HG03469 (cell line): ENCODE results near the gene WNK2.

Experiments
- ATAC-seq: cut with Tn5 transposase; IDR thresholded peaks from one replicate; pipeline ENCODE4 v1.9.1; 2021; ENCODE audit warnings: mild to moderate bottlenecking, moderate library complexity, moderate number of reproducible peaks; ENCODE audit not compliant: unreplicated experiment

The WNK2 gene

DNA sequence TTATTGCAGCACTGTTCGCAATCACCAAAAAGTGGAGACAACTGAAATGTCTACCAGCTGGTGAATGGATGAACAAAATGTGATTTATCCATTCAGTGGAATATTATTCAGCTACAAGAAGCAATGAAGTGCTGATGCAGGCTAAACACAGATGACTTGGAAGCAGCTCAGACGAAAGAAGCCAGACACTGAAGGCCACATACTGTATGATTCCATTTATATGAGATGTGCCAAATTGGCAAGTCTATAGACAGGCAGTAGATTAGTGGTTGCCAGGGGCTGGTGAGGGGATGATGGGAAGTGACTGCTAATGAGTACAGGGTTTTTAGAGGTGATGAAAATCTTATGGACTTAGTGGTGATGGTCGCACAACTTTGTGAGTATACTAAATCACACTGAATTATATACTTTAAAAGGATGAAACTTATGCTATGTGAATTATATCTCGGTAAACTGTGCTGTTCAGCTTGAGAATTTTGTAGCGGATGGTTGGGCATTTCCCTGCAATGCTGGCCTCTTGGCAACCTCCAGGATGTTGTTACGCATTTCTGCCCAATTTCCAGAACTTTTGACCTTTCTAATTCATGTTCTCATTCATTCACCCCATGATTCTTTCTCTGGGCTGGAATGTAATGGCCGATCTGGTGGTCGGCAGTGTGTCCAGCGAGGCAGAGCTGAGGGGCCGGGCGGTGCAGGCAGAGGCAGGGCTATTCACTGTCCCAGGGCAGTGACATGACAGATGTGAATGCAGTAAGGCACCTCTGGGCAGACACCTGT lies 22.0 kb upstream of the WNK2 start:
- ATAC-seq, result no peak

DNA sequence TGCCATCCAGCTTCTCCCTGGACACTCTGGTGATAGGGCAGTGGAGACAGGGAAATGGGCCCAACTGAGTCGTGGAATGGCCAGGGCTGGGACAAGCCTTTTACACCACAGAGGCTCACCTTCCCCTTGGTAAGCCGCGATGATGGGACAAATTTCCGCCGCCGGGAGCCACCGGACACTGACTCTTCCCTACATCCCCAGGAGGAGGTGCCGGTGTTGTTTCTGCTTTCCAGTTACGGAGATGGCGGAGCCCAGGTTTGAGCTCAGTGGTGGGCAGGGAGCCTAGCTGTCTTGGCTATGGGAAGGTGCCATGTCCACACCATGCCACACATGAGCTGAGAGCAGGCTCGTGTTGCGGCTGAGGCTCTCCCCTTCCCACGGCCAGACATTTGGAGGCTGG lies 19.9 kb upstream of the WNK2 start:
- no peak for ATAC-seq

DNA sequence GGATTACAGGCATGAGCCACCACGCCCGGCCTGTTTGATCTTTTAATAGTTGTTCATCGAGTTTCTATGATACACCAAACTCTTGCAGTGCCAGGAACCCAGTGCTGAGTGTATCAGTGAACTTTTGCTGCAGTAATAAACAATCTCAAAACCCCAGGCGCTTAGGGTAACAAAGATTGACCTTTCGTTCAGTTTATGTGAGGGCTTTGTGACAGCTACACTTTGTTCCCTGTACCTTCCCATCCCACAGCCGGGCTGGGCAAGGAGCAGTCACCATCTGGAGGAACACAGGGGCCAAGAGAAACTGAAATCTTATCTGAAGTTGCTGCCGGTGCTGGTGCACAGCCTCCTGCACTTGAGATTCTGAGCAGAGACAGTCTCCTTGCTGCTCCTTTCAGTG lies 17.2 kb upstream of the WNK2 start:
- no peak for ATAC-seq

DNA sequence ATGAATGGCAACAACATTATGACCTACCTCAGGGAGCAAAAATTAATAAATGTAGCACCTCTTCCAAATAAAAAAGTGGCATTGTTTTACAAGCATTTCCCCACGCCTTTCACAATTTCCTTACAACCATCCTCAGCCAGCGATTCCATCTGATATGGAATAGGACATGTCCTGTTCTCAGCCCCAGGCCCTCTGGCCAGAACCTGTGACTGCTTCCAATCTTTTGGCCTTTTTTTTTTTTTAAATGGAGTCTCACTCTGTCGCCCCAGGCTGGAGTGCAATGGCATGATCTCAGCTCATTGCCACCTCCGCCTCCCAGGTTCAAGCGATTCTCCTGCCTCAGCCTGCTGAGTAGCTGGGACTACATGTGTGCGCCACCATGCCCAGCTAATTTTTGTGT lies 16.8 kb upstream of the WNK2 start:
- no peak for ATAC-seq

DNA sequence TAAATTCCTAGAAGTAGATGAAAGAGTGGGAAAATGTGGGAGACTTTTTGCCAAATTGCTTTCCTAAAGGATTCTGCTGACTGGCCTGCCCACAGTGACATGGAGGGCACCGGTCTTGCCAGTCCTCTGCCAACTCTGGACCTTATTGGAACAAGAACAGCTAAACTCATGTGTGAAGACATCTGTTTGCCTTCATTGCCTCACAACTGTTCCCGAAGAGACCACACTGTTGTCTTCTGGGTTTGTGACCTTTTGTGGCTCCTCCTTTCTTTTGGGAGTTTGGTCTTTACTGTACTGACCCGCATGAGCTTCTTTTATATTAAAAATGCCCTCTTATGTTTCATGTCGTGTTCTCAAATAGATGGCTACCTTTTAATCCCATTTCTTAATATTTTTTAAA lies 16.1 kb upstream of the WNK2 start:
- no peak for ATAC-seq

DNA sequence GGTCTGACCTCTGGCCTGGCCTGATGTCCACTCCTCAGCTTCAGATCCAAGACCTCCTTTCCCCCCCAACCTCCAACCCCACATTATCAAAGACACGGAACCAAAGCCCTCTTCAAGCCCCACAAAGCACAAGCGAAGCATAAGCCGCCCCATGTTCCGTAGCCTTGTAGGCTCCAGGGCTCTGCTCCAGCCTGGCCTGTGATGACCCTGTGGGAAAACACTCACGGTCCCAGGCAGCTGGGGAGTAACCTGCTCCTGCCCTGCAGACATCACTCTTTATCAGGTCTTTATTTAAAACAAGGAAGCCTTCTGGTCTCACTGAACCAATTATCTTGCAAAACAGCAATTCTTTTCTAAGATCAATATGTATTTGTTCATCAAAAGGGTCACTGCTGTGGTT lies 15.4 kb upstream of the WNK2 start:
- ATAC-seq, result no peak

DNA sequence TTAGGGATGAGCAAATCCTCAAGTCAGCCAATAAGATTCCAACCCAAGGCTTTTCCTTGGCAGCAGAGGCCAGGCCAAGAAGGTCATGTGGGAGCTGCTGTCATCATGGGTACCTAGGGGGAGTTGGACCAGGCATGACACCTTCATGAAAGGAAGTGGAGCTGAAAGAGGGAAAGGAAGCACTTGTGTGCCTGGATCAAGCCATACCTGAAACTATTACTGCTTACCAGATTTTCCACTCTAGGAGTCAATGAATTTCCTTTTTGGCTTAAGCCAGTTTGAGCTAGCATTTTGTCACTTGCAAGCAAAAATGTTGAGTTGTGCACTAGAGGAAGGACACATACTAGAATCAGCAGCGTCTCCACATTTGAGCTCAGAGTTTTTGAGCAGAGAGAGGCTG lies 14.5 kb upstream of the WNK2 start:
- no peak for ATAC-seq

DNA sequence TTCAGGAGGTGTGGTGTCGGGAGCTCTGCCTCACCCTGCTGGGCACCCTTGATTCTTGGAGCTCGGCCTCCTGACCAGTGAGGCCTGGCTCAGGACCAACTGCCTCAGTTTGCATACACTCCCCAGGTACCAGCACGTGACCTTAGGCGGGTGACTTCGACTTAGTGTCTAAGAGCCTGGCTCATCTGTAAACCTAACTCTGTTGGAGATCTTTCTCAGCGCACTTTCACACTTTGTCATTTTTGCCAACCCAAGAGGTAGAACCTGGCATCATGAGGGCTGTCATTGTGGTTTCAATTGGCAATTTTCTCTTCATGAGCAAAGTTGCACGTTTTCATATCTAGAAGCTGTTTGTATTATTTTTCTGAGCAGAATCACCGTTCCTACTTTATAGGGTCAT lies 13.4 kb upstream of the WNK2 start:
- no peak for ATAC-seq

DNA sequence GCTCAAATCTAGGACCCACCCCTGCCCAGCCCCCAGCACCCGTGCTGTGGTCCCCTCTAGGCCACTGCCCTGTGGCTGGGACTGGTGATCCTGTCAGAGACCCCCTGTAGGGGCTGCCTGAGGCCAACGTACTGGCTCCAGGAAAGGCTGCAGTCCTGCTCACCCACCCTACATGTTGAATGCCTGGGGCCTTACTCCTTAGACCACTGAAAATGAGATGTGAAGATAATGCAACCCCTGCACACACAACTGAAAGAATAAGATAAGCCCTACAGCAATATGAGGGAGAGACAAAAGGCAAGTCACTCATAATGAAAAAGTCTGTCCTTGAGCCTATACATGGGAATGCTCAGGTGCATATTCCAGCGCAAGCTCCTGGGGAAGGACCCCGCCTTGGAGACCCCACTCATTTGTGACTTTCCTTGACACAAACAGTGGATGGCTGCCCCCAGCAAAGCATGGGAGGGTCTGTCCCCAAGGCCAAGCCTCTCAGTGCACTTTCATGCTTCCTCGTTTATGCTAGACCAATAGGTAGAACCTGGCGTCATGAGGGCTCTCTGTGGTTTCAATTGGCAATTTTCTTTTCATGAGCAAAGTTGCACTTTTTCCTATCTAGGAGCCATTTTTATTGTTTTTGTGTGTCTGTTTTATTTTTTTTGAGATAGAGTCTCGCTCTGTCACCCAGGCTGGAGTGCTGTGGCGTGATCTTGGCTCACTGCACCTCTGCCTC lies 12.5 kb upstream of the WNK2 start:
- no peak for ATAC-seq

DNA sequence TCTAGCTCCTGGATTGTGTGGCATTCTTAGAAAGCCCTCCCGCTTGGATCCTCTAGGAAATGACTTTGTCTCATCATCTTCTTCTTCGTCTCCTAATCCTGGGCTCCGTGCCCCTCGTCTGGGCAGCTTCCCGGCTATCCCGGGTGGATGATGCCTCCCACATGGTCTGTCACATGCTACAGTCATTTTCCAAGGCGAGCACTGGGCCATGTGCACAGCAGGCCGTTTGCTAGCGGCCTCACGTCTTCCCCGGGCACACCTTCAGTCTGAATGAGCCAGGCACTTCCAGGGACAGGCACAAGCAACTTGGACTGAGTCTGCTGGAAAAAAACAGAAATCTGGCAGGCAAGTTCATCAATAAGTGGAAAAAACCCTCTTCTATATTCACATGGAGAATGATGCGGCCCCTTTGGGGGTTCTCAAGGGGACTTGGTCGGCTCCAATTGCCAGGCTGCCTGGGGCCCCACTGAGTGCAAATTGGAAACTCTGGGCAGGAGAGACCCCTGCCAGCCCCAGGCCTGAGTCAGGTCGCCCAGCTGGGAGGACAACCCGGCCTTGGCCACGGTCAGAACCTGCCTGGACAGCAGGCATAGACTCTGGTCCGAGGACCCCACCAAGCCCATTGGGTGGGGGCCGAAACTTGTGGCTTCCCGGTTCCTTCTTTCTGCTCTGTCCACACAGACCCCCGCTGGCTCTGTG lies 11.1 kb upstream of the WNK2 start:
- ATAC-seq, result no peak

DNA sequence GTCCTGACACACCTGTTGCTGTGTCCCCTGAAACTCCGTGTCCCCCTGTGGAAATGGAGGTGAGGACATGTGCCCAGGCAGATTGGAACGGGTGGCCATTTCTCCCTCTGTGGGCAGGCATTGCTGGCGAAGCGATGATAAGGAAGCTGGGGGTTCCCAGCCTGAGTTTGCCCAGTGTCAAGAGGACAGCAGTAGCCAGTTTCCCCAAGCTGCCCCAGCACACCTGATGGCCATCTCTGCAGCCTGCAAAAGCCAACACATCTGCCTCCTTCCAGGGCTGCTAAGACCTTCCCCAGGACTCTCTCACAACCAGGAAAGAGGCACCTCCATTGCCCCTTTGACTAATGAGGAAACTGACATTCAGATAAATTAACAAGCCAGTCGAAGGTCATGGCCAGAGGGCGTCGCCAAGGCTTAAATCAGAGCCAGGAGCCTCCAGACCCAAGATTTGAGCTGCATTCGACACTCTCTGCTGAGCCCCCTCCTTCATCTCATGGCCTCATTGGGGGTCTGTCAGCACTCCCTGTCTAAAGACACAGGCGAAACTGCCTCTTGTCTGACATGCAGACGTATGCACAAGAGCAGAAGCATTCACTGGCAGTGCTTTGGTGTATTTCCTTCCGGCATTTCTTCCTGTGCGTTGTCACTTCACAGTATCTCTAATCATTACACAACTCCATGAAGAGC lies 10.4 kb upstream of the WNK2 start:
- no peak for ATAC-seq

DNA sequence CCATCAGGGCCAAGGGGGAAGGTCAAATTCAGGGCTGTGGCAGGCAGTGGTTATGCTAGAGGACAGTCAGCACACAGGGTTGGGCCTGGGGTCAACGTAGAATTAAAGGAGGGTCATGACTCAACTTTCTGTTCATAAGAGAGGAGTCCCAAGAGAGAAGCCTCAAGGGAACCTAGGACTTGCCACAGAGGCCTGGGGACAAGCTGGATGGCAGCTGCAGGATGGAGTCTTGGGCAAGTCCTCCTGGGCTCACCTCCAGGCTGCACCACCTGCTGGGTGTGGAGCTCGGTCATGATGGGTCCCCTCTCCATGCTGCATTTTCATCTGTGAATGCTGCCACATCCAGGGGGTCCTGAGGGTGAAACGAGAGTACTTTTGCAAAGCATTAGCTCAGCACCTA lies 9.0 kb upstream of the WNK2 start:
- no peak for ATAC-seq

DNA sequence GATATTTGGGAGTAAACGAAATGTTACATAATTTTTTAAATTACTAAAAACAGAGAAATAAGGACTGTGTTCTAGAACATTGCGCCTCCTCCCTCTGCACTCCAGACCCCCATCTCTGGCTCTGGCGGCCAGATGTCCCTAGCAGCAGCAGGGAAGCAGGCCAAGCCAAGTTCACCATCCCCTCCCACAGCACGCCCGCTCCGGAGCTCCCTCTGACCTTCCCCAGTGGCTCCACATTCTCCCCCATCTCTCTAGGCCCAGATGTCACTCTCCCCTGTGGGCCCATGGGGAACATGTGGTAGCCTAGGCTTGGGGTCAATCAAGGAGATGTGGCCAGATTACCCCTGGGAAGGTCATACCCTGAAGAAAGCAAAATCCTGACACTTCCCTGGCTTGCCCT lies 6.3 kb upstream of the WNK2 start:
- ATAC-seq, result no peak

DNA sequence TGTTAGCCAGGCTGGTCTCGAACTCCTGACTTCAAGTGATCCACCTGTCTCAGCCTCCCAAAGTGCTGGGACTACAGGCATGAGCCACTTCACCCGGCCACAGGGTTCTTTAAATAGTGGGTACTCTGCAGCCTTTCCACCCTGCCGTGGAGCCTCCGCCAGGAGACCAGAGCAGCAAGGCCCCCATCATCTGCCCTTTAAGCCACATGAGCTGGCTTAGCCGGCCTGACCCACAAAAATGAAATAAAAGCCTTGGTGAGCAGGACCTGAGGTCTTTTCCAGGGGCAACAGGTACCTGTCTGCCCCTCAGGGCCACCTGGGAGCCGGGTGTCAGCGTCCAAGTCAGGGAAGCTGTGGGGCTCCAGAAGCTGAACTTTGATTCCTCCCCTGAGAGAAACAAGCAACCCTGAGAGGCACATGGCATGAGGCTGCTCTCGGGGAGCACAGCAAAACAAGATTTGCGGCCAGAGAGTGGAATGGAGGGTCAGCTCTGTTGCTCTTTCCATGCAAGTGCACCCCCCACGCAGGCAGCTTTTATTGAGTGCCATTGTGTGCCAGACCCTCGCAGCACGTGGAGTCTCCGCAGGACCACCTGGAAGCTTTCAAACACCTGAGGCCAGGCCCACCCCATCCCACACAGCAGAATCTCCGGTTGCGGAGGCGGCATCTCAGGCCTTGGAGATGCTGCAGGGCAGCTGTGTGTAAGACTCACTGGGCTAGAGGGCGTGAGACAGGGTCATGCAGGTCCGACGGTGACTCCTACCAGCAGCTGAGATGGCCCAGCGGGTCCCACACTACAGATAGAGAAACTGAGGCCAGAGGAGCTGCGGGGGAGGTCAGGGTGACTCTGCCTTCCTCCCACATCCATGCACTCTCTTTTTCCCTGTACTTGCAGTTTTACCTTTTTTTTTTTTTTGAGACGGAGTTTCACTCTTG lies 4.8 kb upstream of the WNK2 start:
- no peak for ATAC-seq

DNA sequence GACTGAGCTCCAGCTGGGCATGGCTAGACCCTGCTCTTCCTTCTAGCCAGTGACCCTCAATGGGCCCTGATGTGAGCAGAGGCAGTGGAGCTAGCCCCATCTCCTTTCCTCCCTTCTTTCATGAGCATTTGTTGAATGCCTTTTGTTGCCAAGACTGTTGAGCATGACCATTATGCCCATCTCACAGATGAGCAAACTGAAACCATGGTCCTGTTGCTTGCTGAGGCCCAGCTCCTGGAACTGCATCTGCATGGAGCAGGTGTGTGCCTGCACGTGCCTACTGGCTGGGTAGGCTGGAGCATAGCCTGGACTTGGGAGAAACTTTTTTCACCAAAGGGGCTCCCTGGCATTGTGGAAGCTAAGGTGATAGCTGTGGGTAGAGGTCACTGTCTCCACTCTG lies 3.0 kb upstream of the WNK2 start:
- ATAC-seq, result no peak

DNA sequence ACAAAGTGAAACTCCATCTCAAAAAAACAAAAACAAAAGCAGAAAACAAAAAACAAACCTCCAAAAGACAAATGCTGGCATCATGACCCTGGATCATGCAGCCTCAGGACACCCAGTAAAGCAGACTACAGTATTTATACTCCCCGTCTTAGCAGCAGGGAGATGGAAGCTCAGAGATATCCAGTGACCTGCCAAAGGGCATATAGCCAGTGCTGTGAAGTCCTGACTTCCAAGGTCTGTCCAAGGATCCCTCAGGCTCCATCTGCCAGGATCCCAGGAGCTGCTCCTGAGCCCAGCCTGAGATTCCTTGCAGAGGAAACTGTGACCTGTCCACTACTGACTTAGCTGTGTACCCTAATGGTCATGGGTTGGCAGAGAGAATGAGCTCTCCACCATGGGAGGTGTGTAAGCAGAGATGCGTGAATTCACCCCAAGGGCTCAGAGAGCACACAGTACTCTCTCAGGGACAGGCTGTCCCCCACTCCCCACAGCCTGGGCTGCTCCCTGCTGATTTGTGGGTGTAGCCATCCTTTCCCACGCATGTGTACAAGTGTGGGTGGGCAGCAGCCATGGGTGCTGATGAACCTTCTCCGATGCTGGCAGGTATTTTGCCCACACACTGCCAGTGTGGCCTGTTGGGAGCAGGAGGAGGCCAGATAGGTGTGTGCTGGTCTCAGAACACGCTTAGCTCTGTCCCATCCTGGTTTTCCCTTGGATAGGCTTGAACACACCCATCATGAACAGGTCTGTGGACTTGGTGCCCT lies 2.1 kb upstream of the WNK2 start:
- ATAC-seq, result no peak

DNA sequence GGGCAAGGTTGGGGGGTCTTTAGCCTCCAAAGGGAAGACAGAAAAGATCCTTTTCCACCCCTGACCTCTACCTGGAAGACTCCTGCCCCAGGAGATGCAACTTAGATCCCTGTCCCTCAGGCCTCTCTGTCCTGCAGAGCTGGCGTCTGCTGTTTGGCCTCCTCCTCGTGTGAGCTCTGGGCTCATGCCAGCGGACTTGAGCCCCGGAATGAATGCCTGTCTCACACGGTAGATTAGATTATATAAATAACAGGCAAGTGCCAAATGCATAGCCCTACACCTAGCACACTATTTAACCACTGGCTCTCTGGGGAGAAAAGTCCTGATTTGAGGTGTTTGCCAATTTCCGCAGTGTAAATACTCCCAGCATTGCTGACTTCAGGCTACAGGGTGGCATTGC lies 1.4 kb upstream of the WNK2 start:
- no peak for ATAC-seq

DNA sequence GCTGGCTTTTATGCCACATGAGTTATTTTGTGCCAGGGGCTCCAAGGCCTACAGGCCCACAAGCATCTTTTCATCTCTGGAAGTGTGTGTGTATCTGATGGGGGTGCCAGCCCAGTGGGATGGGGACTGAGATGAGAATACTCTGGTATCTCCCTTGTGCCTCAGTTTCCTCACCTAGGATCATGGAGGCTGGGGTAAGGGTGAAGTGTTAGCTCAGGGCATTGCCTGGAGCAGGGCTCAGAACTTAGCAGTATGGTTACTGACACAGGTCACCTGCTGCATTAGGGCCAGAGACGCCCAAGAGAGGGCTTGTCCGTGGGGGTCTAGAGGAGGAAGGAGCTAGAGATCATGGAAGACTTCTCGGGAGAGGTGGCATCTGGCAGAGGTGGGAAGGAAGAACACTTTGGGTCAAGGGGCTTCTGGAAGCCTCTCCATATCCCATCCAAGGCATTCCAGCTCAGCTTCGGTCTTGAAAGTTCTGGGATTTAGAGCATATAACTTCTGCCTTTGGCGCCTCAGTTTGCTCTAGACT lies 742 bp upstream of the WNK2 start:
- ATAC-seq, result no peak
